Left kidney (tissue), 2 donors: ENCODE measurements around the gene ALDH1A2. TPM values are rescaled to one million over a fixed set of nuclear protein-coding genes. Genes with fewer than 3 reads are reported as not detected.
"Not testable (repeated sequence)": the region's sequence is repeated elsewhere in the genome, so short reads cannot be mapped to it uniquely, and the experiment has no call there.

Experiments
- DNase-seq: peaks from one replicate; pipeline ENCODE4 v3.0.0-alpha.2; 2013
- polyA plus RNA-seq: library from polyadenylated mRNA; unstranded; fragments of 120-200 nt; gene quantifications from one replicate; pipeline ENCODE4 v1.2.1, GENCODE V29; 2013; ENCODE audit not compliant: insufficient read length

ALDH1A2 gene
- polyA plus RNA-seq, 1 donor = 284 TPM

DNA sequence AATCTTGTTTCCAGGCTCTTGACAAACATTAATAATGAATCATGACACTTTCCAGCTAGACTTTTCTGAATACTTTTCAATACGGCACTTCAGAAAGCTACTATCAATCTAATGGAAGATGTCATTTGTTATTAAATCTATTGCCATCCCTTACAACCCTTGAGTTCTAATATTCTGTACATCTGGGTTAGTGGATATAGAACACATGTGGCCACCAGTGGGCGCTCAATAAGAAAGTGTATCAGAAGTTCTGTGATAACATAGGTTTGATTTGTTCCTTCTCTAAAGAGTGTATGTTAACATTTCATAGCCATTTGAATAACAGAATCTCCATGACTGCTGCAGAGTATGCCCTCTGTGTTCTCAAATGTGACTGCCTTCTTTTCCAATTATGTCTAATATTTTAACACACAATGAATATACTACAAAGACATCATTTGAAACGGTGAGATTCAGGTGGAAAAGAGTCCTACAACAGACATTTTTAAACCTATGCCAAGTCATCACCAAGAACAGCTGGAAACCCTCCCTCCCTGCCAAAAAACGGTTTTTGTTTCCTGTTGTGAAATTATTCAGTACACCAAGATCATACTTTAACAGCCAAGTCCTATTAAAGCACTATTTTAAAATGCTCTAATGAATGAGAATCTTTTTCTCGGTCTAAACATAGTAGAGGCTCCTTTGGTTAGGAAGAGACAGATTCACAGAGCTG, 22.2 kb downstream of the ALDH1A2 start:
- DNase-seq = no peak

DNA sequence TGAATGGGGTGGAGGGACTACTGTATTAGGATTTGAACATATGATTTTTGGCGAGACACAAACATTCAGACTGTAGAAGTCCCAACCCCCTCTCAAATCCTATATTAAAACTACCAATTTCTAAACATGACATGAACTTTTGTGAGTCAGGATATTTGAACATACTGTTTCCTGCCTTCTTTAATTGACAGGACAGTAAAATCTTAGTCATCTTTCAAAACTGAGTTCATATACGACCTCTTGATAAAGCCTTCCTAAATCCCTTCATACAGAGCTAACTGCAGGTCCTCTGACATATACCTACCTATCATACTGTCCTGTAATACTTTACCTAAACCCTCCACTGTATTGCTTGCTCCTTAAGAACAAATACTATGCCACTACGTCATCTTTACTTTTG, 23.5 kb downstream of the ALDH1A2 start:
- no peak for DNase-seq

DNA sequence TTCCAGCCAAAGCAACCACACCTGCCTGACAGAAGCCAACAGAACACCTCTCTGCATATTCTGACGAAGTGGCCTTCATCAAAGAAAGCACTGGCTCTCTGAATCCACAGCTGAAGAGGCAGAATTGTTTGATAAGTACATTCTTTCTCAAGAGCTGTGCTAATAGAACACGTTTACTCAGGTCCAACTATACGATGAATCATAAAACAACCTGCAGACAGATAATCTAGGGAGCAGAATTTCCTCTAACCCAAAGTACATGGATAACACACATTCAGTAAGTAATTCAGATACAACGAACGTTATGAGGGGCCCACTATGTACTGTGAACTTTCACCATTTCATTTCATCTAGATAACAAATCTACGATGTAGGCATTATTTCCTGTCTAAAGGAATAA, 25.4 kb downstream of the ALDH1A2 start:
- no peak for DNase-seq

DNA sequence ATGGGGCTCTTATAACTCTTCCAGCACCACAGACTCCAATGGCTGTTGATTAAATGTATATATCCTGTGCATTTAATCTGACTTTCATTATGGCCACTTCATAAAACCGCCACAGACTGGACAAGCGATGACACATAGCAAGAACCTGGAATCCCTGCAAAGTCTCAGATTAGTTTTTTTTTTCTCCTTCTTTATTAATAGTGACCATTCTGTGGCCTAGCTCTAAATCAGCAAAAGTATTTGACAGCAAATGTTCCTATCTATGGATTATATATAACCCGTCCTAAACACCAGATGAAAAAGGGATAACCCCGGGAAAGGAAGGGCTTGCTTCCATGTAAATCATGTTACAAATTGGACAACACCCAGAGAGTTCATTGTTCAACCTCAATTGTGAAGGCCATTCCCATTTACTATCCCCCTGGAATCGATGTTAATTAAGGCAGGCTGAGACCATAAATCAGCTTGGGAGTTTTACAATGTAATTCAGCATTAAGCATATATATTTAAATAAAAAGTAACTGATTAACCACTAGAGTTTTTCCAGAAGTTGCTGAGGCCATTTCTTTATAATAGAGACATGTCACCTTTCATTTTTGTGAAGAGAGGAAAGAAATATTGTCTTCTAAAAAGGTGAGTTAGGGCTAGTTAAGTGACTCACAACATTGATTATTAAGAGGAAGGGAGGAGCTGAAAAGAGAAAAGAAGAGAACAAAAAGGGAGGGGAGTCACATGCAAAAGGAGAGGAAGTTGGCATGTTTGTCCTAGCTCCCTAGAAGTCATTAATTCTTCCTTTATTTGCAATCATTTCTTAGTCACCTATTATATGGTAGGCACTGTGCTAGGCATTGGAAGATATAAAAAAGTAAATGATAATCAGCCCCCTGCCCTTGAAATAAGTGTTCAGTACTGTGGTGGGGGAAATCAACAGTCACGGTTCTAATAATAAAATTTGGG, 26.2 kb downstream of the ALDH1A2 start:
- DNase-seq = no peak

DNA sequence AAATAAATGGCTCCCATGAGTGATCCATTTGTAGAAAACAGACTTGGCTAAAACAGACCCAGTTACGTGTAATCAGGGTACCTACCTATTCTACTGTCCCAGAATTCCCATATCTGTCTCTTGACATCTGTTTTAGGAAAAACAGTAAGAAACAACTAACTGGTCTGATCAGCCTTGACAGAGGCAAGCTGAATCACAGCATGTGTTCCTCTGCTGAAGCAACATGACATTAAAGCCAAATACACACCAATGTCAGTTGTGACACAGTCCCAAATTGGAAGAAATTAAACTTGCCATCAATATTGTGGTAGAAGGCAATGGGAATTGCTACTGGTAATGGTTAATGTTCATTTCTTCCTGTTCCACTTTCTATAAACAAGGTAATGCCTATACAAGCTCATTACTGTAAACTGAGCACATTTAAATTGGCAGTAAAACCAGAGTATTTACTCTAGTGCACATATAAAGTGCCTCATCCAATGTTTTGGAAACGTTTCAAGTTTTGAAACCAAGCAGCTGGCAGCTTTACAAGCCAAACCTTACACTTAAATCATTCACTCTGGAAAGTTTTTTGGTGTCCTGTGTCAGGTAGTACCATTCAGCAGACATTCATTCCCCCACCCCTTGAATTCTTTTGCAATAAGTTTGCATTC, 27.0 kb downstream of the ALDH1A2 start:
- peak; percentile 86 for DNase-seq

DNA sequence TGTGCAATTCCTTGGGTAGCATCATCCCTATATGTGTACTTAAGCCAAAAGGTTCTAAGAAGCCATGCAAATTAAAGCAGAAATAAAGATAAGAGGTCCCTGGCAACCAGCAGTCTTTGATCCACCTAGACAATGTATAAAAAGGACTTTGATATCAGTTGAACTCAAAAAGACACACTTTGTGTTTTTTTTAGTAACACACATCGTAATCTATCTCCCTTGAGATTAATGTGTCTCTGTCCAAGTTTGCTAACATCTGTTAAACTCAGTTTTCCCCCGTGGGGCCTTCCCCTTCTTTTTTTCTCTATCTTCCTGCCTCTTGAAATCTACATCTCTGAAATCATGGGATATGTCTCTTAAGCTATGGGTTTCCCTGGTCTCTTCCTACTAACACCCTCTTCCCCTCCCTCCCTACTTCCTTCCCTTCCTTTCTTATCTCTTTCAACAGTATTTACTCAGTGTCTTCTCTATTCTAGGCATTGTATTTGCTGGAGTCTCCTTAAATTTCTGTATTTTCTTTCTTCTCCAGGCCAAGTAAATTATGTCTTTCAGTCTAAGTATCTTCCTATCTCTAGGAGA, 27.7 kb downstream of the ALDH1A2 start:
- DNase-seq = no peak

DNA sequence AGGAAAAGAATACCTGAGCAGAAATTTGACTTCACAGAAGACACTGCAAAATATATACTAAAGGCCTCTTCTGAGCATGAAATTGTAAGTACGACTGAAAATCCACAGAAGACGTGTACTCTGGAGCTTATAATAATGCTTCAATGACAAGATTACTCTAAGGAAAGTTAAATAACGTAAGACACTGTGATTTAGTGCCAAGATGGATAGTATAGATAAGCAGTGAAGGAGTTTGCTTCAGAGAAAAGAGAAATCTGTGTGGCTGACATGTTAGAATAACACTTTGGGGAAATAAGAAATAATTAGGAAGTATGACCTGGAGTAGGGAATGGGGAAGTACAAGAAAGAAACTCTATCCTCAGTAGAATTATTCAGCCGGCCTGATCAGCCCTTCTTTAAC, 28.9 kb downstream of the ALDH1A2 start:
- no peak for DNase-seq

DNA sequence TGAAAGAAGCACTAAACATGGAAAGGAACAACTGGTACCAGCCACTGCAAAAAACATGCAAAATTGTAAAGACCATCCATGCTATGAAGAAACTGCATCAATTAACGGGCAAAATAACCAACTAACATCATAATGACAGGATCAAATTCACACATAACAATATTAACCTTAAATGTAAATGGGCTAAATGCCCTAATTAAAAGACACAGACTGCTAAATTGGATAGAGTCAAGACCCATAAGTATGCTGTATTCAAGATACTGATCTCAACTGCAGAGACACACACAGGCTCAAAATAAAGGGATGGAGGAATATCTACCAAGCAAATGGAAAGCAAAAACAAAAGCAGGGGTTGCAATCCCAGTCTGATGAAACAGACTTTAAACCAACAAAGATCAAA, 37.1 kb downstream of the ALDH1A2 start:
- DNase-seq = not testable (repeated sequence)

DNA sequence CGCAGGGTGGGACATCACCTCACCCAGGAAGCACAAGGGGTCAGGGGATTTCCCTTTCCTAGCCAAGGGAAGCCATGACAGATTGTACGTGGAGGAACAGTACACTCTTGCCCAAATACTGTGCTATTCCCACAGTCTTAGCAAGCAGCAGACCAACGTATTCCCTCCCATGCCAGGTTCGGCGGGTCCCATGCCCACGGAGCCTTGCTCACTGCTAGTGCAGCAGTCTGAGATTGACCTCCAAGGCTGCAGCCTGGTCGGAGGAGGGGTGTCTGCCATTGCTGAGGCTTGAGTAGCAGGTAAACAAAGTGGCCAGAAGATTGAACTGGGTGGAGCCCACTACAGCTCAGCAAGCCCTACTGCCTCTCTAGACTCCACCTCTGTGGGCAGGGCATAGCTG, 39.0 kb downstream of the ALDH1A2 start:
- no peak for DNase-seq

DNA sequence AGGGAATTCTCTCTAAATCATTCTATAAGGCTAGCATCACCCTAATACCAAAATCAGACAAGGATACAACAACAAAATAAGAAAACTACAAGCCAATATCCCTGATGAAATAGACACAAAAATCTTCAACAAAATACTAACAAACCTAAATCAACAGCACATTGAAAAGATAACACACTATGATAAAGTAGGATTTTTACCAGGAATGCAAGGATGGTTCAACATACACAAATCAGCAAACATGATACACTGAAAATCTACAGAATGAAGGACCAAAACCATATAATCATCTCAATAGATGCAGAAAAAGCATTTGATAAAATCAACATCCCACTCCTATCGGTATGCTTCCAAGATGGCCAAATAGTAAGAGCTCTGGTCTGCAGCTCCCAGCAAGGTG, 39.5 kb downstream of the ALDH1A2 start:
- DNase-seq = no peak

DNA sequence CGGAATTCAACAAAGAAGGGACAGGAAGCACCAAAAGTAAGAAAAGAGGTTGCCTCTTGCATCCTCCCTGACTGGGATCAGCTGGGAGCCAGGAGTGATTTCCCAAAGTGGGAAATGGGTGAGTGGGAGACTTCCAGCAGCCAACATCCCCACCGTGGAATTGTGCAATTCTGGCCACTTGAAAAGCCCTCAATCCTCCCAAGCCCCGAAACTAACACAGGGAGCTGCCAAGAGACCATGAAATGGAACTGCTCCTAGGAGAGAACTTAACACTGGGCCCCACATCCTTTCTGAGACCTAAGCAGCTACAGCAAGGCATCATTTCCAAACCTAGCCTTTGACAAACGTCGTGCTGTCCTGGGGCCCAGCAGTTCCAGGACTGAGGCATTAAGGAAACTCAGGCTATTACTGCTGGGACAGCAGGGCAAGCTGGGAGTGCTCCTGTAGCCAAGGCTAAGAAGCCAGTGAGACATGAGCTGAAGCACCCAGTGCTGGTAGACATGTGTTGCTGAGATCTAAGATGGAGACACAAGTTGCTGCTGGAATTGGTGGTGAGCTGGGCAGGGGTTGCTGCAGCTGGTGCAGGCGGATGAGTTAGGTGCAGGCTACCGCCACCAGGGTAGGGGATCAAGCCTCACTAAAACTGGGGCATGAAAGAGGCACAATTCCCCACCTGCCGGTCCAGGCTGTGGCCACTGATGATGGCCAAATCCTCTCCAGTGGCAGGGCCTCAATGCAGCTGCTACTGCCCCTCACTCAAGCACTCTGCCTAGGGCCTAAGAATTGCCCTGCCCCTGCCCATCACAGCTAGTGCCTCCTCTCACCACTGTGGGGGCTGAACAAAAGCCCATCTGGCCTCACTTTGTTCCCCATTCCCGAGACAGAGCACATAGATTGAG, 43.9 kb downstream of the ALDH1A2 start:
- no peak for DNase-seq

DNA sequence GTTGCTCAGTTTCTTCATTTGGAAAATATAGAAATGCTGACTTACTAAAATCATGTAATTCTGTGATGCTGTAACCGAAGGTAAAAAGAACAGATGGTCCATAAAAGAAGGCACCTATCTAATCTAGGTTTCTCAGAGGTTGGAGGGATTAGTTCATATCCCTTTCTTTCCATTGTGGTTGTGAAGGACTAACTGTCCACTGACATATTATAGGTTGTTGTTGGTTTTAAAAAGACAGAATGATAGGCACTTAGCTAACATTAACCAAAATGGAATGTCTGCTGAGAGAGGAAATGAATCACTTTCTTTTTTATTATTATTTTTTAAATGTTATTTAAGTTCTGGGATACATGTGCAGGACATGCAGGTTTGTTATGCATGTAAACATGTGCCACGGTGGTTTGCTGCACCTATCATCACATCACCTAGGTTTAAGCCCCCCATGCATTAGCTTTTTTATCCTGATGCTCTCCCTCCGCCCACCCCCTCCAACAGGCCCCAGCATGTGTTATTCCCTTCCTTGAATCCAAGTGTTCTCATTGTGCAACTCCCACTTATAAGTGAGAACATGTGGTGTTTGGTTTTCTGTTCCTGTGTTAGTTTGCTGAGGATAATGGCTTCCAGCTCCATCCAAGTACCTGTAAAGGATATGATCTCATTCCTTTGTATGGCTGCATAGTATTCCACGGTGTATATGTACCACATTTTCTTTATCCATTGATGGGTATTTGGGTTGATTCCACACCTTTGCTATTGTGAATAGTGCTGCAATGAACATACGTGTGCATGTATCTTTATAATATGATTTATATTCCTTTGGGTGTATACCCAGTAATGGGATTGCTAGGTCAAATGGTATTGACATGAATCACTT, 45.8 kb downstream of the ALDH1A2 start:
- no peak for DNase-seq

DNA sequence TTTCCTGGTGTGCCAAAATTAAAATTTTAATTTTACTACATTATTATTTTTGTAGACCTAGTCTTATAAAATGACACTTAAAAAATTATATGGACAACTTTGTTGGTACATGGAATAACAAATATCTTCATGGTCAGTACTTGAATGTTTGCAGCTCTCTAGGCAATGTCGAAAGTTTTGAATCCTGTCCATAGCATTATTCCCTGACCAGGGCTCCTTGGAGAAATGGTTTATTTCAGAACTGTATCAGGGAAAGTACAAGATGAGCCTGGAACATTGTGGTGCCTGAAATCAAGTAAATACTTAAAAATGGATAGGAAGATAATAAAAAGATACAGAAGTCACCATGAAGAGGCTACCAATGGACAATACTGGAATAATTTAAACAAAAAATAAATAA, 47.6 kb downstream of the ALDH1A2 start:
- DNase-seq = no peak

DNA sequence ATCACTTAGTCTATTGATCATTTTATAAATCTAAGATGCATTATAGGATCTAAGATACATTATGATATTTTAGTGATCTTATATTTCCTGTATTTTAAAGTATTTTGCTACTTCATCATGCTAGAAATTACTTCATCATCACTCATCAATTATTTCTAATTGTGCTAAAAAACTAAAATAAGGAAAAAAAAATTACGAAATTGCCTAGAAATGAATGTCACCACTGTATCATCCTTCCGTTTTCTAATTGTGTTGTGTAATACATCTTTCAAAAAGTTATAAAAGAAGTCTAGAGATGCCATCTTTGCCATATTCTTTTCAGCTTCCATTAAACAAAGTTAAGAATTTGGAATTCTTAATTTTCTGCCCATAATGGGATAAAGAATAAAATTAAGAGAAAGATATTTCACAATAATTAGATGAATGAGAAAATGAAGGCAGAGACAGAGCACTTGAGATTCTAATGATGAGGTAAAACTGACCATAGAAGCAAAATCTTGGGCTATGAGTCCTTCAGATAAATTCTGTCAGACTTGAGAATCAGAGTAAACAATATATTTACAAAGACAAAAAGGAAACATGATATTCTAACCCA, 48.8 kb downstream of the ALDH1A2 start:
- DNase-seq = no peak

DNA sequence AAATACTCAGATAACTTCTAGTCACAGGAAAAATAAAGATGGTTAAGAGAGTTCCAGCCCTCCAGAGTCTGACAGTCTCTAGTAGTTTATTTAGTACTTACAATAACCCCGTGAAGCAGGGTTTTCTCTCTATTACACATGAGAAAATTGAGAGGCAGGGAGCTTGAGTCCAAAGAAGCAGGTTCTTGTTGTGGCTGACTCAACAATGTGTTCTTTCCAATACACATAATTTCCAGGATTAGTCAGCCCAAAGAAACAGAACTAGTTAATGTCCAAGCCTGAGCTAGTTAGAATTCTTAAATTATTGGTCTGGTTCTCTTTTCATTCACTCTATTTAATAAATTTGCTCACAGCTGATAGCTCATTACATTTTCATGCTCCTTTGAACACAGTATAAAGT, 49.9 kb downstream of the ALDH1A2 start:
- DNase-seq = no peak

DNA sequence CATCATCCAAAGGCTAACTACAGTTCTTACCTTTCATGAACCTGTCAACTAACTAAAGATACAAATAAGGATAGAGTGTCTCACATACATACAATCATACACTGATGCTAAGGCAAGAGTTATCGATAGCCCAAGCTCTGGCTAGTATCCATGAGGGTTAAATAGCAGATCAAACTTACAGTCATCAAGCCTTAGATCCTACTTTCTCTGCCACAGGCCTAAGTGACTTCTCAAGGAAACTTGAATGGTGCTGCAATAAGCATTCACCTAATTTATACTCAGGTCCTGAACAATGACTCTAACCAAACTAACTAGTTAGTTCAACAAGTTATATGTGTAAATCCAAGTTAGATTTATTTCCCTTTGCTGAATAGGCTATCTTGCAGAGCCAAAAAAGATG, 51.0 kb downstream of the ALDH1A2 start:
- DNase-seq = no peak

DNA sequence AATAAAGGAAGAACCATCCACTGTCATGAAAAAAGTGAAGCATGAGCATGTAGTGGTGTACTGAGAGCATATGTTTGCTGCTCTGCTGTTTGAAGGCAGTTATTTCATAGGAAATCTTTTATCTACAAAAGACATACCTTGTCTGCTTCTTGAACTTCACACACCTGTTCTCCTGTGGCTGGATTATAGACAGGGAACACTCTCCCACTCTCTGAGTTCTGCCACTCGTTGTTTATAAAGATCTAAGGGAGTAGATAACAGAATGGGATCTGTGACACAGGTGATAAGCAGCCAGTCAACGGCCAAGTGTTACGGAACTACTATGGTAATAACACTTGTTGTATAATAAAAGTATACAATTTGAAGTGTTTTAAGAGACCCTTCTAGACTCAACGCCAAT, 51.5 kb downstream of the ALDH1A2 start:
- DNase-seq = no peak

DNA sequence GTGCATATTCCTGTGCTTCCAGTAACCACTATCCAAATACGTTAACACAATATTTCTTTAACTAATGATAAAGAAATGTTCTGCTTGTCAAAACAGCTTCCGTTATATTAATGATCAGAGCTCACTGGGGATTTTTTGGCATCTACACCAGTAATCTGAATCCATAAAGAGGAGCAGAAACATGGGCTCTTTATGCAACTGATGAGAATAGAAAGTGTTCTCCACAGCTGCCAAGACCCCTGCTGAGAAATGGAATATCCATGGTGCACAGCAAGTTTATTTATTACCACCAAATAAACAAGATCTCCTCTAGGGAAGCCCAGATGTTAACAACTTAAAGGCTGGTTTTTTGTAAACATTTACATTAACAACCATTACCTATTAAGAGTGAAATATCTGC, 54.5 kb downstream of the ALDH1A2 start:
- DNase-seq = no peak

DNA sequence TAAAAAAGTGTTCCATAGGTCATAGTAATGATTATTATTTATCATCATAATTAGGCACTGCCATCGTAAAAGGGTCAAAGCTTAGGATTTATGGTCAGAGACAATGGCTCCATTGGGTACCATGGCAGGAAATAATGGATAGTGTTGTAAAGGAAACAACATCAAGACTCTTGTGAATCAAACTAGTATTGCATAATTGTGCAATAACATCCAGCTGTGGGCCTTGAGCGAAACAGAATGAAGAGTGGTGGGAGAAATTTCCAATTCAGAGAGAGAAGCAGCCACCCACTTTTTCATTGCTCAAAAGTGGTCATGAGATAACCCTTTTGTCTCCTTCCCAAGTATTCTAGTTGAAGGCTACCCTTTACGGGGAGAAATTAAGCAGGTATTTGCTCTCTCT, 61.7 kb downstream of the ALDH1A2 start:
- no peak for DNase-seq
